Measurements from ENCODE around the gene CBFB. TPM values are rescaled to one million over a fixed set of nuclear protein-coding genes. Genes with fewer than 3 reads are reported as not detected.

Gene CBFB
- polyA plus RNA-seq, 1 donor (not counting 4 experiments of a cell fraction or from before 2014, with no cell fraction given), result 39.7 TPM

- no peak for DNase-seq (ENCODE audit: low read depth, low spot score)
- no peaks in the 10 kb centered on the region for H3K79me2 ChIP-seq (ENCODE audit: control insufficient read depth, insufficient read depth, low read length)
- peaks cover 10% of the 10 kb centered on the region for H3K27me3 ChIP-seq (ENCODE audit: control insufficient read depth, extremely low read depth, insufficient read depth, low read length)
- H3K4me2 ChIP-seq (ENCODE audit: control insufficient read depth, extremely low read depth, insufficient read depth, low read depth, low read length), result peak overlapping the region; percentile 22
- no peaks in the 10 kb centered on the region for H3K36me3 ChIP-seq (ENCODE audit: control insufficient read depth in 2 of 2, extremely low read depth in 1 of 2, insufficient read depth in 2 of 2, low read length in 2 of 2)
- H3K4me1 ChIP-seq (ENCODE audit: control insufficient read depth, extremely low read depth, insufficient read depth, low read length), result peaks cover 13% of the 10 kb centered on the region
- H3K9ac ChIP-seq (ENCODE audit: control insufficient read depth, extremely low read depth, insufficient read depth, low read length), result no peak overlapping the region
- H4K20me1 ChIP-seq (ENCODE audit: control insufficient read depth, extremely low read depth, insufficient read depth, low read length), result no peaks in the 10 kb centered on the region
- no peak overlapping the region for H3K4me3 ChIP-seq (ENCODE audit: control insufficient read depth in 2 of 3, extremely low read depth in 1 of 3, insufficient read depth in 2 of 3, low read depth in 1 of 3, low read length in 3 of 3)
- no peak for FAIRE-seq
- H3K9me3 ChIP-seq (ENCODE audit: control insufficient read depth, low read depth, low read length), result no peaks in the 10 kb centered on the region
- dilution Hi-C loops (cut with MboI; ENCODE audit: extremely low pct_ligation_motif_present, low sequenced_read_pairs), result no loop called here
- H3K27ac ChIP-seq (ENCODE audit: control insufficient read depth, insufficient read depth, low read length), result no peak overlapping the region
- no peak for TF ChIP-seq CTCF (optimal IDR thresholded peaks at IDR 0.05 in 1 of 3, IDR thresholded peaks at IDR 0.05 in 1 of 3, conservative IDR thresholded peaks at IDR 0.05 in 1 of 3; ENCODE audit: extremely low read depth in 1 of 3, insufficient read depth in 2 of 3, low read length in 3 of 3)
- no peak for TF ChIP-seq EZH2 (IDR thresholded peaks at IDR 0.05; ENCODE audit: low read length)
- H2AFZ ChIP-seq (ENCODE audit: control insufficient read depth, low read length), result peak overlapping the region; percentile 83
- no peaks in the 10 kb centered on the region for H3K9me1 ChIP-seq (ENCODE audit: control insufficient read depth, extremely low read depth, insufficient read depth, low read length)
Observed at GRCh38 chr16:67016681-67017420, 12.1 kb upstream of the CBFB start.

- Histone ChIP-seq H4K20me1 (ENCODE audit: control insufficient read depth, extremely low read depth, insufficient read depth, low read length) (no peaks in the 10 kb centered on the region), H3K4me1 (ENCODE audit: control insufficient read depth, extremely low read depth, insufficient read depth, low read length) (peaks cover 13% of the 10 kb centered on the region), H3K27ac (ENCODE audit: control insufficient read depth, insufficient read depth, low read length) (no peak overlapping the region), H2AFZ (ENCODE audit: control insufficient read depth, low read length) (no peak overlapping the region), H3K4me2 (ENCODE audit: control insufficient read depth, extremely low read depth, insufficient read depth, low read depth, low read length) (no peak overlapping the region), H3K4me3 (ENCODE audit: control insufficient read depth in 2 of 3, extremely low read depth in 1 of 3, insufficient read depth in 2 of 3, low read depth in 1 of 3, low read length in 3 of 3) (no peak overlapping the region), H3K27me3 (ENCODE audit: control insufficient read depth, extremely low read depth, insufficient read depth, low read length) (peaks cover 10% of the 10 kb centered on the region), H3K9ac (ENCODE audit: control insufficient read depth, extremely low read depth, insufficient read depth, low read length) (no peak overlapping the region), H3K79me2 (ENCODE audit: control insufficient read depth, insufficient read depth, low read length) (no peaks in the 10 kb centered on the region), H3K36me3 (ENCODE audit: control insufficient read depth in 2 of 2, extremely low read depth in 1 of 2, insufficient read depth in 2 of 2, low read length in 2 of 2) (no peaks in the 10 kb centered on the region), H3K9me1 (ENCODE audit: control insufficient read depth, extremely low read depth, insufficient read depth, low read length) (no peaks in the 10 kb centered on the region), H3K9me3 (ENCODE audit: control insufficient read depth, low read depth, low read length) (no peaks in the 10 kb centered on the region)
- FAIRE-seq (no peak), DNase-seq (ENCODE audit: low read depth, low spot score) (no peak)
- no peak for TF ChIP-seq EZH2 (IDR thresholded peaks at IDR 0.05; ENCODE audit: low read length)
- TF ChIP-seq CTCF (optimal IDR thresholded peaks at IDR 0.05 in 1 of 3, IDR thresholded peaks at IDR 0.05 in 1 of 3, conservative IDR thresholded peaks at IDR 0.05 in 1 of 3; ENCODE audit: extremely low read depth in 1 of 3, insufficient read depth in 2 of 3, low read length in 3 of 3), result no peak
- dilution Hi-C loops (cut with MboI; ENCODE audit: extremely low pct_ligation_motif_present, low sequenced_read_pairs), result no loop called here
Observed at GRCh38 chr16:67017421-67017750, 11.6 kb upstream of the CBFB start.
